NCI-H2107 (cell line): ENCODE measurements around the gene JAG1.

Experiments used
- DNase-seq: peaks from one replicate; lab custom pipeline; 2025; lab: John Stamatoyannopoulos, UW

The JAG1 gene

GRCh38 chr20:10652660-10653261 is 21.0 kb downstream of the JAG1 start:
- no peak for DNase-seq

- no peak for DNase-seq
Measured at GRCh38 chr20:10652185-10652584, 21.6 kb downstream of the JAG1 start.

- no peak for DNase-seq
Measured at GRCh38 chr20:10651227-10651990, 22.4 kb downstream of the JAG1 start.

- DNase-seq = no peak
Measured at GRCh38 chr20:10649797-10650160, 24.0 kb downstream of the JAG1 start.

- no peak for DNase-seq
Measured at GRCh38 chr20:10649080-10649796, 24.6 kb downstream of the JAG1 start.

- DNase-seq = no peak
Measured at GRCh38 chr20:10648651-10649050, 25.1 kb downstream of the JAG1 start.

GRCh38 chr20:10647909-10648308 is 25.9 kb downstream of the JAG1 start:
- DNase-seq = no peak

GRCh38 chr20:10647471-10647870 is 26.3 kb downstream of the JAG1 start:
- DNase-seq = no peak

- DNase-seq = no peak
Measured at GRCh38 chr20:10646886-10647420, 26.8 kb downstream of the JAG1 start.

GRCh38 chr20:10646006-10646405 is 27.8 kb downstream of the JAG1 start:
- DNase-seq = no peak

GRCh38 chr20:10645205-10645570 is 28.6 kb downstream of the JAG1 start:
- DNase-seq = no peak

GRCh38 chr20:10644458-10645204 is 29.2 kb downstream of the JAG1 start:
- no peak for DNase-seq

- no peak for DNase-seq
Measured at GRCh38 chr20:10643560-10643873, 30.3 kb downstream of the JAG1 start.

GRCh38 chr20:10642856-10643559 is 30.8 kb downstream of the JAG1 start:
- DNase-seq = no peak

- no peak for DNase-seq
Measured at GRCh38 chr20:10641893-10642292, 31.9 kb downstream of the JAG1 start.

GRCh38 chr20:10641467-10641866 is 32.3 kb downstream of the JAG1 start:
- DNase-seq = no peak

- DNase-seq = no peak
Measured at GRCh38 chr20:10640897-10641296, 32.9 kb downstream of the JAG1 start.

GRCh38 chr20:10639737-10640556 is 33.9 kb downstream of the JAG1 start:
- no peak for DNase-seq

GRCh38 chr20:10639077-10639736 is 34.6 kb downstream of the JAG1 start:
- no peak for DNase-seq

- peak; percentile 22 for DNase-seq
Measured at GRCh38 chr20:10637563-10637962, 36.2 kb downstream of the JAG1 start.
